Lung (tissue), 12 donors: Measurements from ENCODE around the gene IL36RN. TPM values are rescaled to one million over a fixed set of nuclear protein-coding genes. Genes with fewer than 3 reads are reported as not detected.

ENCODE experiments used
- ATAC-seq: fragments of 200-7000 bp; cut with Tn5 transposase; one replicate; pipeline ENCODE4 v1.9.1; 2020; ENCODE audit warnings: moderate number of reproducible peaks; ENCODE audit not compliant: insufficient read depth, low FRiP score
- DNase-seq, 3 donors: peaks; one replicate each; pipeline ENCODE4 v3.0.0-alpha.2; 2013 to 2017
- H3K27ac ChIP-seq, 2 donors: one replicate each; pipeline ENCODE4 v1.5.1; 2013; ENCODE audit warnings: mild to moderate bottlenecking in 2 of 2, moderate library complexity in 2 of 2, control low read depth in 1 of 2, inconsistent platforms in 1 of 2, low read depth in 1 of 2, low read length in 1 of 2
- H3K27me3 ChIP-seq, 3 donors: one replicate each; pipeline ENCODE4 v1.5.1; 2013; ENCODE audit warnings: low read length in 2 of 3; ENCODE audit not compliant: control insufficient read depth in 3 of 3, insufficient read depth in 3 of 3
- H3K36me3 ChIP-seq, 4 donors: one replicate each; pipeline ENCODE4 v1.5.1; 2013; ENCODE audit warnings: low read length in 4 of 4, mild to moderate bottlenecking in 1 of 4, moderate library complexity in 1 of 4; ENCODE audit not compliant: control insufficient read depth in 4 of 4, insufficient read depth in 4 of 4
- H3K4me1 ChIP-seq, 5 donors: one replicate each; pipeline ENCODE4 v1.5.1; 2013; ENCODE audit warnings: low read length in 5 of 5, mild to moderate bottlenecking in 2 of 5, moderate library complexity in 1 of 5; ENCODE audit not compliant: control insufficient read depth in 5 of 5, insufficient read depth in 5 of 5
- H3K4me3 ChIP-seq: one replicate; pipeline ENCODE4 v1.5.1; 2013; ENCODE audit warnings: mild to moderate bottlenecking, control low read depth, moderate library complexity
- H3K9ac ChIP-seq, 2 donors: one replicate each; pipeline ENCODE4 v1.5.1; 2013; ENCODE audit warnings: low read length in 2 of 2, control low read depth in 1 of 2; ENCODE audit not compliant: insufficient read depth in 1 of 2
- H3K9me3 ChIP-seq, 4 donors: one replicate each; pipeline ENCODE4 v1.5.1; 2013; ENCODE audit warnings: low read length in 3 of 4, mild to moderate bottlenecking in 1 of 4, moderate library complexity in 1 of 4; ENCODE audit not compliant: control insufficient read depth in 4 of 4, insufficient read depth in 3 of 4
- CTCF ChIP-seq: IDR thresholded peaks from 2 replicates; pipeline ENCODE4 v1.5.1; 2012; ENCODE audit warnings: mild to moderate bottlenecking; ENCODE audit errors: control extremely low read depth, extremely low read depth
- WGBS, 2 donors: extraction: QIAGEN DNeasy Blood & Tissue Kit; methylation state at CpG; one replicate each; pipeline ENCODE4 v1.1.7; 2013; 5-methylcytosine and 5-hydroxymethylcytosine counted together
- polyA plus RNA-seq, 2 donors: library from polyadenylated mRNA; stranded (reverse); fragments of 200-250 nt; gene quantifications; one replicate each; pipeline ENCODE4 v1.2.1, GENCODE V29; 2013
- total RNA-seq, 2 donors: library from RNA; depleted of rRNA in 1 of 2; stranded (reverse); fragments of >200 nt in 1 of 2; gene quantifications; one replicate each; pipeline ENCODE4 v1.2.1, GENCODE V29; 2014 to 2021
- donor health status: control.
- donor health status: control.
- donor health status: Bipolar disorder and iron deficiency.
- donor health status: healthy.
- donor health status: DM: yes; HTN: yes; CAD: no.

The IL36RN gene
- total and polyA plus RNA-seq, 4 donors: 0.01 to 0.09 TPM; not detected in 2

- Histone ChIP-seq H3K9me3 (no peaks in the 10 kb centered on the region), H3K4me3 (no peak overlapping the region), H3K27ac (no peak overlapping the region), H3K36me3 (no peaks in the 10 kb centered on the region), H3K4me1 (no peaks in the 10 kb centered on the region), H3K27me3 (no peaks in the 10 kb centered on the region), H3K9ac (no peak overlapping the region)
- WGBS, 2 donors: 74 to 78% methylated on average over 5 of the region's 5 CpGs
- DNase-seq (no peak), ATAC-seq (no peak)
- no peak for TF ChIP-seq CTCF
These were observed 17.1 kb upstream of the IL36RN start for GRCh38 chr2:113041871-113042270.

GRCh38 chr2:113046465-113046864 lies 12.5 kb upstream of the IL36RN start:
- 88 to 97% methylated on average over 5 of the region's 5 CpGs for WGBS, 2 donors
- no peaks in the 10 kb centered on the region for H3K4me1 ChIP-seq
- H3K9ac ChIP-seq: no peak overlapping the region
- no peak overlapping the region for H3K27ac ChIP-seq
- TF ChIP-seq CTCF: no peak
- no peaks in the 10 kb centered on the region for H3K27me3 ChIP-seq
- no peak for DNase-seq
- H3K36me3 ChIP-seq: no peaks in the 10 kb centered on the region
- ATAC-seq: no peak
- no peak overlapping the region for H3K4me3 ChIP-seq
- no peaks in the 10 kb centered on the region for H3K9me3 ChIP-seq

GRCh38 chr2:113050921-113051895 lies 7.8 kb upstream of the IL36RN start:
- ATAC-seq (no peak), DNase-seq (no peak)
- TF ChIP-seq CTCF: no peak
- Histone ChIP-seq H3K27ac (no peak overlapping the region), H3K9me3 (peaks cover 0 to 10% (median 4%) of the 10 kb centered on the region in 4 donors), H3K9ac (no peak overlapping the region), H3K4me1 (no peaks in the 10 kb centered on the region), H3K4me3 (no peak overlapping the region), H3K36me3 (no peaks in the 10 kb centered on the region), H3K27me3 (no peaks in the 10 kb centered on the region)
- WGBS, 2 donors: 95% methylated on average over 38 of the region's 38 CpGs
